Ascending aorta (tissue), 2 donors: ENCODE data around the gene CPA5. TPM values are rescaled to one million over a fixed set of nuclear protein-coding genes. Genes with fewer than 3 reads are reported as not detected.

Experiments used
- DNase-seq, 2 donors: peaks; one replicate each; pipeline ENCODE4 v3.0.0-alpha.2; 2019; ENCODE audit warnings: low spot score in 2 of 2
- H3K27ac ChIP-seq, 2 donors: fragments of 200-600 bp; sonication (generic); one replicate each; pipeline ENCODE4 v1.5.1; 2016 to 2017; ENCODE audit warnings: mild to moderate bottlenecking in 1 of 2
- H3K27me3 ChIP-seq: fragments of 200-600 bp; sonication (generic); one replicate; pipeline ENCODE4 v1.5.1; 2017
- H3K36me3 ChIP-seq, 2 donors: fragments of 200-600 bp; sonication (generic); one replicate each; pipeline ENCODE4 v1.5.1; 2016
- H3K4me1 ChIP-seq, 2 donors: fragments of 200-600 bp; sonication (generic); one replicate each; pipeline ENCODE4 v1.5.1; 2016 to 2017; ENCODE audit warnings: mild to moderate bottlenecking in 1 of 2
- H3K4me3 ChIP-seq, 2 donors: fragments of 200-600 bp; sonication (generic); one replicate each; pipeline ENCODE4 v1.5.1; 2016 to 2017; ENCODE audit warnings: mild to moderate bottlenecking in 1 of 2
- H3K9me3 ChIP-seq, 2 donors: fragments of 200-600 bp; sonication (generic); one replicate each; pipeline ENCODE4 v1.5.1; 2016
- CTCF ChIP-seq, 3 experiments: fragments of 200-600 bp in 2 of 3; fragments of 450-650 bp in 1 of 3; sonication (generic) in 2 of 3; IDR thresholded peaks; one replicate each; pipeline ENCODE4 v1.5.1; 2016 to 2019; ENCODE audit warnings: antibody characterized with exemption in 3 of 3, mild to moderate bottlenecking in 1 of 3, moderate library complexity in 1 of 3
- intact Hi-C: fragments of 100-400 bp; cut with DNase I; formaldehyde crosslinking; loops from one replicate; pipeline ENCODE4 v1.15.1; 2023
- total RNA-seq: library from RNA; depleted of rRNA; stranded (reverse); fragments of >200 nt; gene quantifications from one replicate; pipeline ENCODE4 v1.1.0, GENCODE V29; 2016

Gene CPA5
- total RNA-seq, 1 donor from 2014 or later = not detected

DNA sequence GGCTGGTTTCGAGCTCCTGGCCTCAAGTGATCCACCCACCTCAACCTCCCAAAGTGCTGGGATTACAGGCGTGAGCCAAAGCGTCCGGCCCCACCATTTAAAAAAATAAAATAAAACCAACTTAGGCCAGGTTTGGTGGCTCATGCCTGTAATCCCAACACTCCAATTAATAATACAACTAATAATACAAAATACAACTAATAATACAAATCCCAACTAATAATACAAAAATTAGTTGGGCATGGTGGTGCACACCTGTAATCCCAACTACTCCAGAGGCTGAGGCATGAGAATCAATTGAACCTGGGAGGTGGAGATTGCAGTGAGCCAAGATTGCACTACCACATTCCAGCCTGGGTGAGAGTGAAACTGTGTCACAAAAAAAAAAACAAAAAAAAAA is 68.6 kb downstream of the CPA5 start:
- intact Hi-C loops = no loop called here
- no peak overlapping the region for H3K27ac ChIP-seq
- H3K27me3 ChIP-seq = no peaks in the 10 kb centered on the region
- H3K4me3 ChIP-seq = no peak overlapping the region
- no peaks in the 10 kb centered on the region for H3K36me3 ChIP-seq
- H3K4me1 ChIP-seq = no peaks in the 10 kb centered on the region
- no peaks in the 10 kb centered on the region for H3K9me3 ChIP-seq
- no peak for TF ChIP-seq CTCF (IDR thresholded peaks at IDR 0.05)
- DNase-seq = no peak

- H3K27ac ChIP-seq = no peak overlapping the region
- H3K4me1 ChIP-seq = no peaks in the 10 kb centered on the region
- H3K4me3 ChIP-seq = no peak overlapping the region
- TF ChIP-seq CTCF (IDR thresholded peaks at IDR 0.05) = no peak
- no peak for DNase-seq
- no peaks in the 10 kb centered on the region for H3K9me3 ChIP-seq
- no peaks in the 10 kb centered on the region for H3K27me3 ChIP-seq
- no peaks in the 10 kb centered on the region for H3K36me3 ChIP-seq
- intact Hi-C loops = no loop called here
Observed at GRCh38 chr7:130415006-130415405, 70.4 kb downstream of the CPA5 start.

GRCh38 chr7:130417213-130417612 is 72.6 kb downstream of the CPA5 start:
- Histone ChIP-seq H3K4me1 (no peaks in the 10 kb centered on the region), H3K36me3 (no peaks in the 10 kb centered on the region), H3K4me3 (no peak overlapping the region), H3K9me3 (no peaks in the 10 kb centered on the region), H3K27ac (no peak overlapping the region), H3K27me3 (no peaks in the 10 kb centered on the region)
- intact Hi-C loops = no loop called here
- no peak for TF ChIP-seq CTCF (IDR thresholded peaks at IDR 0.05)
- no peak for DNase-seq

- Histone ChIP-seq H3K9me3 (no peaks in the 10 kb centered on the region), H3K27ac (no peak overlapping the region), H3K4me3 (no peak overlapping the region), H3K27me3 (no peaks in the 10 kb centered on the region), H3K4me1 (no peaks in the 10 kb centered on the region), H3K36me3 (no peaks in the 10 kb centered on the region)
- DNase-seq = no peak
- no peak for TF ChIP-seq CTCF (IDR thresholded peaks at IDR 0.05)
- intact Hi-C loops = no loop called here
Observed at GRCh38 chr7:130418306-130418705, 73.7 kb downstream of the CPA5 start.

Other genes starting within 250 kb of the CPA5 start
- 5.3 TPM for gene TMEM209, start 139.4 kb upstream of the CPA5 start, total RNA-seq
- gene SSMEM1, start 137.0 kb upstream of the CPA5 start, total RNA-seq = not detected
- gene CPA2, start 78.0 kb upstream of the CPA5 start, total RNA-seq = not detected
- gene CPA4, start 51.7 kb upstream of the CPA5 start, total RNA-seq = not detected
- gene CPA1, start 35.7 kb downstream of the CPA5 start, total RNA-seq = not detected
- 4.3 TPM for gene CEP41, start 96.2 kb downstream of the CPA5 start, total RNA-seq
- 6.9 TPM for gene MEST, start 147.3 kb downstream of the CPA5 start, total RNA-seq